ENCODE measurements around the gene GSK3B.

Gene GSK3B

DNA sequence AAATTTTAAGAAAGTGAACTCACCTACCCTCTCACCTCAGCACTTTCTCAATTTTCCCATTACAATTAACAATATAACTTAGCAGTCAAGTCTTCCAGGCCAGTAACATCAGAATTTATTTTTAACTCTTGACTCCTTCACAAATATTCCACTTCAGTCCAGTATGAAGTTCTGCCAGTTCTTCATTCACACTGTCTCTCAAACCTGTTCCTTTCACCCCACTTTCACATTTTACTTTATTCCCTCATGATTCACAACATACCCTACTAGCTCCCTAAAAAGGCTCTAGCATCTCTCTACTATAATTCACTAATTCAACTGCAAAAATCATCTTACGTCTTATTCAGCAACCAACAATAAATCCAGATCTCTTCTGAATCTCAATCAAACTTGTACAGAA, 3.8 kb downstream of the GSK3B start:
- H2BK15ac ChIP-seq (replicated peaks; ENCODE audit: low read depth): no peak overlapping the region
- no peak overlapping the region for H3K23ac ChIP-seq (ENCODE audit: low read length)
- H4K8ac ChIP-seq (ENCODE audit: low read depth, low read length): no peak overlapping the region
- peak overlapping the region; percentile 57 for H3K4me2 ChIP-seq (ENCODE audit: low read length)
- H2BK5ac ChIP-seq (ENCODE audit: low read length): no peak overlapping the region
- WGBS (ENCODE audit: extremely low coverage, insufficient coverage, low lambda C conversion rate): no CpG with 5 or more reads among the region's 1 CpG
- no peak overlapping the region for H2BK120ac ChIP-seq (ENCODE audit: low read depth, low read length)
- H3K27me3 ChIP-seq (ENCODE audit: insufficient read depth, low read length, poor library complexity): no peaks in the 10 kb centered on the region
- H3K18ac ChIP-seq (ENCODE audit: low read length): no peak overlapping the region
- H2AK5ac ChIP-seq (ENCODE audit: low read length): no peak overlapping the region
- H3K79me2 ChIP-seq (ENCODE audit: control insufficient read depth, insufficient read depth, low read length): peaks cover 62% of the 10 kb centered on the region
- H3K4me1 ChIP-seq (ENCODE audit: control insufficient read depth, low read depth, low read length): peaks cover 6% of the 10 kb centered on the region
- H3K9ac ChIP-seq (ENCODE audit: low read length): peak overlapping the region; percentile 41
- no peaks in the 10 kb centered on the region for H3K79me1 ChIP-seq (ENCODE audit: low read length)
- no peaks in the 10 kb centered on the region for H3K36me3 ChIP-seq (ENCODE audit: control insufficient read depth, insufficient read depth, low read length)
- no peak overlapping the region for H3K4me3 ChIP-seq (ENCODE audit: low read length)
- H3K4ac ChIP-seq (ENCODE audit: low read depth, low read length): no peak overlapping the region
- H4K5ac ChIP-seq (ENCODE audit: low read length): no peak overlapping the region
- H3K56ac ChIP-seq (ENCODE audit: low read length): no peak overlapping the region
- H3K27ac ChIP-seq (ENCODE audit: low read depth, low read length): no peak overlapping the region
- DNase-seq: no peak

DNA sequence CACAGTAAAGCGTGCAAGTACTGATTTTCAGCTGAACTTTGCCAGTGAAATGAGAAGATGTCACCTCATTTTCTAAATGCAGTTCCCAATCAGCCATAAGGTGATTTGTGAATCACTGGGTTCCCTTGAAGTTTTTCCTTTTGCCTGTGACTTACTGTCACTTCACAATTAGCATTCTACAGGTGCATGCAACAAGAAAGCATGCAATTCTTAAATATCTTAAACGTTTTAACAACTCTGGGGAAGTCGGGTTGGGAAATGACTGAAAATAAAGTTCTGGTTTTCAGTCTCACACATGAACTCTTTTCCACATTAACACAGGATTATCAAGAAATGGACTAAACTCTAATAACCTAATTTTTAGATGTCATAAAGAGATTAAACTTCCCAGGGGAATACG, 5.2 kb downstream of the GSK3B start:
- Histone ChIP-seq H3K4ac (ENCODE audit: low read depth, low read length) (no peak overlapping the region), H3K79me1 (ENCODE audit: low read length) (no peaks in the 10 kb centered on the region), H3K9ac (ENCODE audit: low read length) (no peak overlapping the region), H4K5ac (ENCODE audit: low read length) (no peak overlapping the region), H3K4me2 (ENCODE audit: low read length) (no peak overlapping the region), H3K4me3 (ENCODE audit: low read length) (no peak overlapping the region), H3K56ac (ENCODE audit: low read length) (no peak overlapping the region), H3K4me1 (ENCODE audit: control insufficient read depth, low read depth, low read length) (peaks cover 6% of the 10 kb centered on the region), H3K27ac (ENCODE audit: low read depth, low read length) (no peak overlapping the region), H3K79me2 (ENCODE audit: control insufficient read depth, insufficient read depth, low read length) (peaks cover 68% of the 10 kb centered on the region), H2BK5ac (ENCODE audit: low read length) (no peak overlapping the region), H3K27me3 (ENCODE audit: insufficient read depth, low read length, poor library complexity) (no peaks in the 10 kb centered on the region), H4K8ac (ENCODE audit: low read depth, low read length) (no peak overlapping the region), H3K23ac (ENCODE audit: low read length) (no peak overlapping the region), H2AK5ac (ENCODE audit: low read length) (no peak overlapping the region), H2BK15ac (replicated peaks; ENCODE audit: low read depth) (no peak overlapping the region), H3K18ac (ENCODE audit: low read length) (no peak overlapping the region), H2BK120ac (ENCODE audit: low read depth, low read length) (no peak overlapping the region), H3K36me3 (ENCODE audit: control insufficient read depth, insufficient read depth, low read length) (no peaks in the 10 kb centered on the region)
- DNase-seq: no peak
- no CpG with 5 or more reads among the region's 4 CpGs for WGBS (ENCODE audit: extremely low coverage, insufficient coverage, low lambda C conversion rate)

DNA sequence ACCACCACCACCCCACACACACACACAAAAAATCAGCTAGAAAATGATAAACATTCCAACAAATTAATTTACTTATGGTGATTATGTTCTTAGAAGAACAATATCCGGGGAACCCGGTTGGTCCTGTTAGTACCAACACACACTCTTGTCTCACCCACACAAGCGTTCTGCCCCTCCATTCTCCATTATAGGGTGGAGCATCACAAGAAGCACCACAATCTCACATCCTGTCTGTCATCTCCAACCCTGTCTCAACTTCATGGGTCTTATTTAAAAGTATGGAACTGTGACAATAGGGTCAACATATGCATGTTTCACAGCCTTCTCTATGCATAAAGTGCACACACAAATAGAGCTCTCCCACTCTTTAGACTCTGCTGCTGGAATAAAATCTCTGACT, 5.6 kb downstream of the GSK3B start:
- no peak overlapping the region for H3K4ac ChIP-seq (ENCODE audit: low read depth, low read length)
- peaks cover 6% of the 10 kb centered on the region for H3K4me1 ChIP-seq (ENCODE audit: control insufficient read depth, low read depth, low read length)
- peaks cover 70% of the 10 kb centered on the region for H3K79me2 ChIP-seq (ENCODE audit: control insufficient read depth, insufficient read depth, low read length)
- no peak overlapping the region for H2BK15ac ChIP-seq (replicated peaks; ENCODE audit: low read depth)
- no peak overlapping the region for H3K9ac ChIP-seq (ENCODE audit: low read length)
- H2BK5ac ChIP-seq (ENCODE audit: low read length): no peak overlapping the region
- no peak overlapping the region for H3K23ac ChIP-seq (ENCODE audit: low read length)
- H3K27ac ChIP-seq (ENCODE audit: low read depth, low read length): no peak overlapping the region
- H3K79me1 ChIP-seq (ENCODE audit: low read length): no peaks in the 10 kb centered on the region
- H3K4me2 ChIP-seq (ENCODE audit: low read length): no peak overlapping the region
- H4K8ac ChIP-seq (ENCODE audit: low read depth, low read length): no peak overlapping the region
- H3K27me3 ChIP-seq (ENCODE audit: insufficient read depth, low read length, poor library complexity): no peaks in the 10 kb centered on the region
- H3K36me3 ChIP-seq (ENCODE audit: control insufficient read depth, insufficient read depth, low read length): no peaks in the 10 kb centered on the region
- no peak overlapping the region for H4K5ac ChIP-seq (ENCODE audit: low read length)
- H2BK120ac ChIP-seq (ENCODE audit: low read depth, low read length): no peak overlapping the region
- no peak overlapping the region for H2AK5ac ChIP-seq (ENCODE audit: low read length)
- H3K18ac ChIP-seq (ENCODE audit: low read length): no peak overlapping the region
- DNase-seq: no peak
- no peak overlapping the region for H3K56ac ChIP-seq (ENCODE audit: low read length)
- WGBS (ENCODE audit: extremely low coverage, insufficient coverage, low lambda C conversion rate): no CpG with 5 or more reads among the region's 3 CpGs
- no peak overlapping the region for H3K4me3 ChIP-seq (ENCODE audit: low read length)

DNA sequence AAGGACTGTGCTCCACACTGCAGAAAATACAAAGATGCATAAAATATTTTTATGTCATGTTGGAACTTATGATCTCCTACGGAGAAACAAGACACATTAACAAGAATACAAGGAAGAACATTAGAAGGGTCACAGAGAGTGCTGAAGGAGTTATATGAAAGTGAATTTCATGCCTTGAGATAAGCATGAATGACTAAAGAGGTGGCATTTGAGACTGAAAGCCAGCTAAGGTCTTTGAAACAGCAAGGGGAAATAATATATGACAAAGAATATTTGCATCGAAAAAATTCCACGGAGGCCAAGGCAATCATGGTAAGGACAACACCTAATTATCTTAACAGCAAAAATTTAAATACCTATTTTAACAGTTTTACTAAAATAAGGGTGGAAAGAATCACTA, 12.5 kb downstream of the GSK3B start:
- Histone ChIP-seq H3K27me3 (ENCODE audit: insufficient read depth, low read length, poor library complexity) (no peaks in the 10 kb centered on the region), H3K23ac (ENCODE audit: low read length) (no peak overlapping the region), H2BK120ac (ENCODE audit: low read depth, low read length) (no peak overlapping the region), H3K36me3 (ENCODE audit: control insufficient read depth, insufficient read depth, low read length) (no peaks in the 10 kb centered on the region), H3K79me2 (ENCODE audit: control insufficient read depth, insufficient read depth, low read length) (peaks cover 66% of the 10 kb centered on the region), H2BK15ac (replicated peaks; ENCODE audit: low read depth) (no peak overlapping the region), H3K4ac (ENCODE audit: low read depth, low read length) (no peak overlapping the region), H3K27ac (ENCODE audit: low read depth, low read length) (no peak overlapping the region), H3K9ac (ENCODE audit: low read length) (no peak overlapping the region), H3K4me3 (ENCODE audit: low read length) (no peak overlapping the region), H2AK5ac (ENCODE audit: low read length) (no peak overlapping the region), H4K8ac (ENCODE audit: low read depth, low read length) (no peak overlapping the region), H3K79me1 (ENCODE audit: low read length) (peaks cover 4% of the 10 kb centered on the region), H3K4me2 (ENCODE audit: low read length) (no peak overlapping the region), H4K5ac (ENCODE audit: low read length) (no peak overlapping the region), H2BK5ac (ENCODE audit: low read length) (no peak overlapping the region), H3K18ac (ENCODE audit: low read length) (no peak overlapping the region), H3K56ac (ENCODE audit: low read length) (no peak overlapping the region), H3K4me1 (ENCODE audit: control insufficient read depth, low read depth, low read length) (no peaks in the 10 kb centered on the region)
- no CpG with 5 or more reads among the region's 3 CpGs for WGBS (ENCODE audit: extremely low coverage, insufficient coverage, low lambda C conversion rate)
- DNase-seq: no peak

DNA sequence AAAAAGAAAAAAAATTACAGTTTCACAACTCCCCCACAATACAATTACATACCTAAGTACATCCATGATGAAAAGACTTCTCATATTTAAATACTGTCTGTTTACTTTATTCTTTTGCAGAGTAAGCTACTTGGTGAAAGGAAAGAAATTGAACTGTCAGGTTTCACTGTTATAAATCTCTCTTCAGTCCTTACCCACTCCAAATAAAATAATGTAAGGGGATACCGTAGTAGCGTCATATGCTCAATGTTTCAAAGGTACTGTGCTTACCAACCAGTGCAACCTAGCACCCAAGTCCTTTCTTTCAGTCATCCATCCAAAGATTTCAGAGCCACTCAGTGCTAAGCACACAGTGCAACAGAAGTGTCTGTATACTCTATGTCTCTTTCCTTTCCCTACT, 13.4 kb downstream of the GSK3B start:
- H3K27ac ChIP-seq (ENCODE audit: low read depth, low read length): no peak overlapping the region
- H2BK15ac ChIP-seq (replicated peaks; ENCODE audit: low read depth): no peak overlapping the region
- no peak overlapping the region for H3K4me2 ChIP-seq (ENCODE audit: low read length)
- no peak overlapping the region for H3K4ac ChIP-seq (ENCODE audit: low read depth, low read length)
- H2AK5ac ChIP-seq (ENCODE audit: low read length): no peak overlapping the region
- no peak overlapping the region for H4K8ac ChIP-seq (ENCODE audit: low read depth, low read length)
- H3K79me1 ChIP-seq (ENCODE audit: low read length): peaks cover 4% of the 10 kb centered on the region
- H3K27me3 ChIP-seq (ENCODE audit: insufficient read depth, low read length, poor library complexity): no peaks in the 10 kb centered on the region
- no peak overlapping the region for H4K5ac ChIP-seq (ENCODE audit: low read length)
- H2BK120ac ChIP-seq (ENCODE audit: low read depth, low read length): no peak overlapping the region
- H3K4me1 ChIP-seq (ENCODE audit: control insufficient read depth, low read depth, low read length): no peaks in the 10 kb centered on the region
- H3K4me3 ChIP-seq (ENCODE audit: low read length): no peak overlapping the region
- no peaks in the 10 kb centered on the region for H3K36me3 ChIP-seq (ENCODE audit: control insufficient read depth, insufficient read depth, low read length)
- no peak overlapping the region for H3K18ac ChIP-seq (ENCODE audit: low read length)
- no peak overlapping the region for H2BK5ac ChIP-seq (ENCODE audit: low read length)
- H3K23ac ChIP-seq (ENCODE audit: low read length): no peak overlapping the region
- no peak overlapping the region for H3K9ac ChIP-seq (ENCODE audit: low read length)
- peaks cover 62% of the 10 kb centered on the region for H3K79me2 ChIP-seq (ENCODE audit: control insufficient read depth, insufficient read depth, low read length)
- WGBS (ENCODE audit: extremely low coverage, insufficient coverage, low lambda C conversion rate): no CpG with 5 or more reads among the region's 2 CpGs
- no peak overlapping the region for H3K56ac ChIP-seq (ENCODE audit: low read length)
- no peak for DNase-seq

DNA sequence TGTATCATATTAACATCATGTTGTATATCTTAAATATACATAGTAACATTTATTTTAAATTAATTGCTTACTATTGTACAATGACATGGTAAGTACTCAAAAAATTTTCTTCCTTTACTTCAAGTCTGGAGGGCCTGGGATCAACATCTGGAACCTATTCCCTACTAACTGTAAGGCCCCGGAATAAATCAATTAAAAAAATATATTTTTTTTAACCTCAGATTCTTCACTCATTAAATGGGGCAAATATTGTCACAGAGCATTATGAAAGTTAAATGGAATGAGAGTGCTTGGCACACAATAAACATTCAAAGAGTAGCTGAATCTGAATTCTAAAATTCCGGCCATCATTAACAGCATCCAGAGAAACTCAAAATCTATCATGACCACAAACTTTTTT, 16.5 kb downstream of the GSK3B start:
- H3K56ac ChIP-seq (ENCODE audit: low read length): no peak overlapping the region
- no peak overlapping the region for H3K4me3 ChIP-seq (ENCODE audit: low read length)
- no peak overlapping the region for H2BK120ac ChIP-seq (ENCODE audit: low read depth, low read length)
- H3K27ac ChIP-seq (ENCODE audit: low read depth, low read length): no peak overlapping the region
- H4K5ac ChIP-seq (ENCODE audit: low read length): no peak overlapping the region
- H2BK5ac ChIP-seq (ENCODE audit: low read length): no peak overlapping the region
- peaks cover 6% of the 10 kb centered on the region for H3K79me1 ChIP-seq (ENCODE audit: low read length)
- no peak overlapping the region for H3K4me2 ChIP-seq (ENCODE audit: low read length)
- H2AK5ac ChIP-seq (ENCODE audit: low read length): no peak overlapping the region
- no peak overlapping the region for H2BK15ac ChIP-seq (replicated peaks; ENCODE audit: low read depth)
- H3K27me3 ChIP-seq (ENCODE audit: insufficient read depth, low read length, poor library complexity): no peaks in the 10 kb centered on the region
- H3K18ac ChIP-seq (ENCODE audit: low read length): no peak overlapping the region
- H3K79me2 ChIP-seq (ENCODE audit: control insufficient read depth, insufficient read depth, low read length): peaks cover 61% of the 10 kb centered on the region
- H3K9ac ChIP-seq (ENCODE audit: low read length): no peak overlapping the region
- H3K4ac ChIP-seq (ENCODE audit: low read depth, low read length): no peak overlapping the region
- no peak overlapping the region for H3K23ac ChIP-seq (ENCODE audit: low read length)
- H3K36me3 ChIP-seq (ENCODE audit: control insufficient read depth, insufficient read depth, low read length): no peaks in the 10 kb centered on the region
- DNase-seq: no peak
- no peaks in the 10 kb centered on the region for H3K4me1 ChIP-seq (ENCODE audit: control insufficient read depth, low read depth, low read length)
- WGBS (ENCODE audit: extremely low coverage, insufficient coverage, low lambda C conversion rate): no CpG with 5 or more reads among the region's 2 CpGs
- no peak overlapping the region for H4K8ac ChIP-seq (ENCODE audit: low read depth, low read length)
